Measurements from ENCODE around the gene RNF186. TPM values are rescaled to one million over a fixed set of nuclear protein-coding genes. Genes with fewer than 3 reads are reported as not detected.

The RNF186 gene
- polyA plus RNA-seq, 1 of the 3 experiments (the other 2 are of a cell fraction) = not detected

DNA sequence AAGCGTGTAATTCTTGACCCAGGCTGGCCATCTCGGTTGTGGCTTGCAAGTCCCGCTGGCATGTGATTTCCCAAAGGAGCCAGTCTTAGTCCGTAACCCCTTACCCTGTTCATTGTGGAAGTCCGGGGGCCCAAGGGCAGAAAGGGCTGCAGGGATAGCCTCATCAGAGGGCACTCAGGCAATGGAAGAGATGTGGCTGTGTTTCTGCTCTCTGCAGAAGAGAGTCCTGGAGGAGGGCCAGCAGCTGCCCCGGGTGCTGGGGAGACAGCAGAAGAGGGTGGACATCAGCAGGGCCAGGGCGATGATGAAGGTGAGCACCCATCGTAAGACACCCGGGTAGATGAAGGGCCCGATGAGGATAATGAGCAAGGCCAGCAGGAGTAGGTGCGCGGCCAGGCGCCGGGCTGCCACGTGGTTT, 830 bp downstream of the RNF186 start:
- TF ChIP-seq, protein P1, sequence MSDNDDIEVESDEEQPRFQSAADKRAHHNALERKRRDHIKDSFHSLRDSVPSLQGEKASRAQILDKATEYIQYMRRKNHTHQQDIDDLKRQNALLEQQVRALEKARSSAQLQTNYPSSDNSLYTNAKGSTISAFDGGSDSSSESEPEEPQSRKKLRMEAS (IDR thresholded peaks at IDR 0.05; ENCODE audit: low read depth) = no peak
- no peak for TF ChIP-seq GATA2 (CRISPR knock-in tag; IDR thresholded peaks at IDR 0.05)
- TF ChIP-seq JUND (IDR thresholded peaks at IDR 0.05) = no peak
- TF ChIP-seq, protein P2, sequence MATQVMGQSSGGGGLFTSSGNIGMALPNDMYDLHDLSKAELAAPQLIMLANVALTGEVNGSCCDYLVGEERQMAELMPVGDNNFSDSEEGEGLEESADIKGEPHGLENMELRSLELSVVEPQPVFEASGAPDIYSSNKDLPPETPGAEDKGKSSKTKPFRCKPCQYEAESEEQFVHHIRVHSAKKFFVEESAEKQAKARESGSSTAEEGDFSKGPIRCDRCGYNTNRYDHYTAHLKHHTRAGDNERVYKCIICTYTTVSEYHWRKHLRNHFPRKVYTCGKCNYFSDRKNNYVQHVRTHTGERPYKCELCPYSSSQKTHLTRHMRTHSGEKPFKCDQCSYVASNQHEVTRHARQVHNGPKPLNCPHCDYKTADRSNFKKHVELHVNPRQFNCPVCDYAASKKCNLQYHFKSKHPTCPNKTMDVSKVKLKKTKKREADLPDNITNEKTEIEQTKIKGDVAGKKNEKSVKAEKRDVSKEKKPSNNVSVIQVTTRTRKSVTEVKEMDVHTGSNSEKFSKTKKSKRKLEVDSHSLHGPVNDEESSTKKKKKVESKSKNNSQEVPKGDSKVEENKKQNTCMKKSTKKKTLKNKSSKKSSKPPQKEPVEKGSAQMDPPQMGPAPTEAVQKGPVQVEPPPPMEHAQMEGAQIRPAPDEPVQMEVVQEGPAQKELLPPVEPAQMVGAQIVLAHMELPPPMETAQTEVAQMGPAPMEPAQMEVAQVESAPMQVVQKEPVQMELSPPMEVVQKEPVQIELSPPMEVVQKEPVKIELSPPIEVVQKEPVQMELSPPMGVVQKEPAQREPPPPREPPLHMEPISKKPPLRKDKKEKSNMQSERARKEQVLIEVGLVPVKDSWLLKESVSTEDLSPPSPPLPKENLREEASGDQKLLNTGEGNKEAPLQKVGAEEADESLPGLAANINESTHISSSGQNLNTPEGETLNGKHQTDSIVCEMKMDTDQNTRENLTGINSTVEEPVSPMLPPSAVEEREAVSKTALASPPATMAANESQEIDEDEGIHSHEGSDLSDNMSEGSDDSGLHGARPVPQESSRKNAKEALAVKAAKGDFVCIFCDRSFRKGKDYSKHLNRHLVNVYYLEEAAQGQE (IDR thresholded peaks at IDR 0.05; ENCODE audit: low read depth, low read length) = no peak
- TF ChIP-seq CHD2 (IDR thresholded peaks at IDR 0.05; ENCODE audit: low read length, partially characterized antibody) = no peak
- CTCF ChIA-PET = interaction anchor here (0.7 to 2.8 kb wide), 2 partner anchors 99 to 152 kb away, joined by 3 to 8 read pairs; no protein-coding TSS in a partner anchor
- no peak for DNase-seq
- POLR2A ChIA-PET = no interaction called here
- Histone ChIP-seq H3K9ac (no peak overlapping the region), H3K27ac (ENCODE audit: low read depth in 2 of 2, low read length in 1 of 2) (no peak overlapping the region), H3K27me3 (ENCODE audit: insufficient read depth) (no peaks in the 10 kb centered on the region), H3F3A (replicated peaks; ENCODE audit: insufficient read depth) (no peaks in the 10 kb centered on the region), H3K9me2 (no peaks in the 10 kb centered on the region), H3K4me1 (ENCODE audit: control insufficient read depth in 1 of 2, insufficient read depth in 2 of 2, low read depth in 1 of 2, low read length in 1 of 2) (no peaks in the 10 kb centered on the region; a peak in 1 of 4 replicates), H2AFZ (ENCODE audit: low read depth) (no peak overlapping the region), H3K4me3 (ENCODE audit: low read depth in 2 of 2, low read length in 1 of 2) (no peak overlapping the region), H3K36me3 (replicated peaks in 1 of 2; ENCODE audit: control insufficient read depth in 1 of 2, insufficient read depth in 2 of 2, low read length in 1 of 2) (no peaks in the 10 kb centered on the region), H3K9me3 (no peaks in the 10 kb centered on the region), H3K4me2 (no peak overlapping the region), H4K20me1 (ENCODE audit: insufficient read depth) (no peaks in the 10 kb centered on the region), H3K79me2 (ENCODE audit: insufficient read depth) (no peaks in the 10 kb centered on the region)
- 62% methylated on average over 9 of the region's 15 CpGs for WGBS (ENCODE audit: low lambda C conversion rate)

DNA sequence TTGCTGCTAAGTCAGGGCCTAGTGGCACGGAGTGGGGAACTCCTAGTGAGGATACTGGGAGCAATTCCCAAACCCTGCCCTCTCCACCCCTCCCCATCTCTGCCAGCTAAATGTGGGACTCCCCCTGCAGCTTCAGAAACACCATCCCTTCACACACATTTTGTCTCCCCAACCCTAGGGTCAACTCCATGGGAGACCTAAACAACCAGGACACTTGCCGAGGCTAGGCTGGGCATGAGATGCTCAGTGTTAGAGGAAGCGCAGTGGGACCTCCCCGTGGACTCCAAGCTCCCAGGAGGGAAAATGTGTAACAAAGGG, 1.5 kb downstream of the RNF186 start:
- DNase-seq = no peak
- Histone ChIP-seq H3F3A (replicated peaks; ENCODE audit: insufficient read depth) (no peaks in the 10 kb centered on the region), H3K9me2 (no peaks in the 10 kb centered on the region), H3K4me1 (ENCODE audit: control insufficient read depth in 1 of 2, insufficient read depth in 2 of 2, low read depth in 1 of 2, low read length in 1 of 2) (no peaks in the 10 kb centered on the region; a peak in 1 of 4 replicates), H3K27ac (ENCODE audit: low read depth in 2 of 2, low read length in 1 of 2) (no peak overlapping the region), H3K9ac (no peak overlapping the region), H3K4me2 (no peak overlapping the region), H3K79me2 (ENCODE audit: insufficient read depth) (no peaks in the 10 kb centered on the region), H4K20me1 (ENCODE audit: insufficient read depth) (no peaks in the 10 kb centered on the region), H2AFZ (ENCODE audit: low read depth) (no peak overlapping the region), H3K4me3 (ENCODE audit: low read depth in 2 of 2, low read length in 1 of 2) (no peak overlapping the region), H3K27me3 (ENCODE audit: insufficient read depth) (no peaks in the 10 kb centered on the region), H3K36me3 (replicated peaks in 1 of 2; ENCODE audit: control insufficient read depth in 1 of 2, insufficient read depth in 2 of 2, low read length in 1 of 2) (no peaks in the 10 kb centered on the region), H3K9me3 (no peaks in the 10 kb centered on the region)
- 75% methylated on average over 4 of the region's 4 CpGs for WGBS (ENCODE audit: low lambda C conversion rate)
- TF ChIP-seq FOSL2 (IDR thresholded peaks at IDR 0.05; ENCODE audit: borderline replicate concordance, low read depth) = no peak
- no peak for TF ChIP-seq GABPA (IDR thresholded peaks at IDR 0.05; ENCODE audit: low read depth)
- TF ChIP-seq NFIC (IDR thresholded peaks at IDR 0.05; ENCODE audit: borderline replicate concordance) = no peak
- no peak for TF ChIP-seq GATA2 (CRISPR knock-in tag; IDR thresholded peaks at IDR 0.05)
- TF ChIP-seq, protein P3, sequence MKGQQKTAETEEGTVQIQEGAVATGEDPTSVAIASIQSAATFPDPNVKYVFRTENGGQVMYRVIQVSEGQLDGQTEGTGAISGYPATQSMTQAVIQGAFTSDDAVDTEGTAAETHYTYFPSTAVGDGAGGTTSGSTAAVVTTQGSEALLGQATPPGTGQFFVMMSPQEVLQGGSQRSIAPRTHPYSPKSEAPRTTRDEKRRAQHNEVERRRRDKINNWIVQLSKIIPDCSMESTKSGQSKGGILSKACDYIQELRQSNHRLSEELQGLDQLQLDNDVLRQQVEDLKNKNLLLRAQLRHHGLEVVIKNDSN (IDR thresholded peaks at IDR 0.05; ENCODE audit: borderline replicate concordance, low read depth) = no peak
- TF ChIP-seq RFX5 (IDR thresholded peaks at IDR 0.05; ENCODE audit: low read length) = no peak
- TF ChIP-seq RCOR1 (IDR thresholded peaks at IDR 0.05; ENCODE audit: low read length) = no peak
- TF ChIP-seq TCF12 (IDR thresholded peaks at IDR 0.05) = no peak
- no peak for TF ChIP-seq EZH2phosphoT487 (IDR thresholded peaks at IDR 0.05; ENCODE audit: borderline replicate concordance, low read depth)
- no peak for TF ChIP-seq TAF1 (IDR thresholded peaks at IDR 0.05; ENCODE audit: borderline replicate concordance, low read depth, low read length)
- TF ChIP-seq, protein P4, sequence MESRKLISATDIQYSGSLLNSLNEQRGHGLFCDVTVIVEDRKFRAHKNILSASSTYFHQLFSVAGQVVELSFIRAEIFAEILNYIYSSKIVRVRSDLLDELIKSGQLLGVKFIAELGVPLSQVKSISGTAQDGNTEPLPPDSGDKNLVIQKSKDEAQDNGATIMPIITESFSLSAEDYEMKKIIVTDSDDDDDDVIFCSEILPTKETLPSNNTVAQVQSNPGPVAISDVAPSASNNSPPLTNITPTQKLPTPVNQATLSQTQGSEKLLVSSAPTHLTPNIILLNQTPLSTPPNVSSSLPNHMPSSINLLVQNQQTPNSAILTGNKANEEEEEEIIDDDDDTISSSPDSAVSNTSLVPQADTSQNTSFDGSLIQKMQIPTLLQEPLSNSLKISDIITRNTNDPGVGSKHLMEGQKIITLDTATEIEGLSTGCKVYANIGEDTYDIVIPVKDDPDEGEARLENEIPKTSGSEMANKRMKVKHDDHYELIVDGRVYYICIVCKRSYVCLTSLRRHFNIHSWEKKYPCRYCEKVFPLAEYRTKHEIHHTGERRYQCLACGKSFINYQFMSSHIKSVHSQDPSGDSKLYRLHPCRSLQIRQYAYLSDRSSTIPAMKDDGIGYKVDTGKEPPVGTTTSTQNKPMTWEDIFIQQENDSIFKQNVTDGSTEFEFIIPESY (IDR thresholded peaks at IDR 0.05; ENCODE audit: borderline replicate concordance, low read depth) = no peak
- TF ChIP-seq, protein P5, sequence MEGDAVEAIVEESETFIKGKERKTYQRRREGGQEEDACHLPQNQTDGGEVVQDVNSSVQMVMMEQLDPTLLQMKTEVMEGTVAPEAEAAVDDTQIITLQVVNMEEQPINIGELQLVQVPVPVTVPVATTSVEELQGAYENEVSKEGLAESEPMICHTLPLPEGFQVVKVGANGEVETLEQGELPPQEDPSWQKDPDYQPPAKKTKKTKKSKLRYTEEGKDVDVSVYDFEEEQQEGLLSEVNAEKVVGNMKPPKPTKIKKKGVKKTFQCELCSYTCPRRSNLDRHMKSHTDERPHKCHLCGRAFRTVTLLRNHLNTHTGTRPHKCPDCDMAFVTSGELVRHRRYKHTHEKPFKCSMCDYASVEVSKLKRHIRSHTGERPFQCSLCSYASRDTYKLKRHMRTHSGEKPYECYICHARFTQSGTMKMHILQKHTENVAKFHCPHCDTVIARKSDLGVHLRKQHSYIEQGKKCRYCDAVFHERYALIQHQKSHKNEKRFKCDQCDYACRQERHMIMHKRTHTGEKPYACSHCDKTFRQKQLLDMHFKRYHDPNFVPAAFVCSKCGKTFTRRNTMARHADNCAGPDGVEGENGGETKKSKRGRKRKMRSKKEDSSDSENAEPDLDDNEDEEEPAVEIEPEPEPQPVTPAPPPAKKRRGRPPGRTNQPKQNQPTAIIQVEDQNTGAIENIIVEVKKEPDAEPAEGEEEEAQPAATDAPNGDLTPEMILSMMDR (IDR thresholded peaks at IDR 0.05) = no peak
- TF ChIP-seq, protein P1 (IDR thresholded peaks at IDR 0.05; ENCODE audit: low read depth) = no peak
- CTCF ChIA-PET = interaction anchor here (2.8 kb wide), 1 partner anchor 98 kb away, joined by 8 read pairs; no protein-coding TSS in a partner anchor
- POLR2A ChIA-PET = no interaction called here

Data from SK-N-SH (cell line).